Kidney (tissue), 14 donors: Measurements from ENCODE around the gene SERPINI1. TPM values are rescaled to one million over a fixed set of nuclear protein-coding genes. Genes with fewer than 3 reads are reported as not detected.

ENCODE experiments used
- DNase-seq, 5 donors: peaks; one replicate each; pipeline ENCODE4 v3.0.0-alpha.2; 2013 to 2020
- FAIRE-seq: peaks from 2 replicates; lab custom pipeline; 2012; peaks lifted over from hg19 to GRCh38; lab: Jason Lieb, UNC
- H3K27ac ChIP-seq, 2 donors: one replicate each; pipeline ENCODE4 v1.7.0; 2013; ENCODE audit warnings: low read depth in 2 of 2, low read length in 2 of 2, inconsistent platforms in 1 of 2
- H3K27me3 ChIP-seq: one replicate; pipeline ENCODE4 v1.7.1; 2013; ENCODE audit warnings: low read length, inconsistent platforms; ENCODE audit not compliant: control insufficient read depth, insufficient read depth
- H3K36me3 ChIP-seq, 3 donors: one replicate each; pipeline versions ENCODE4 v1.7.0 to v1.7.1; 2013; ENCODE audit warnings: low read length in 3 of 3, control low read depth in 1 of 3, inconsistent platforms in 1 of 3; ENCODE audit not compliant: insufficient read depth in 3 of 3, control insufficient read depth in 2 of 3
- H3K4me1 ChIP-seq, 3 donors: one replicate each; pipeline versions ENCODE4 v1.7.0 to v1.7.1; 2013; ENCODE audit warnings: low read length in 3 of 3, inconsistent platforms in 1 of 3, low read depth in 1 of 3; ENCODE audit not compliant: control insufficient read depth in 2 of 3, insufficient read depth in 2 of 3
- H3K4me3 ChIP-seq, 3 donors: one replicate each; pipeline versions ENCODE4 v1.7.0 to v1.8.1; 2013; ENCODE audit warnings: low read length in 3 of 3, control low read depth in 1 of 3, inconsistent platforms in 1 of 3
- H3K9ac ChIP-seq, 3 donors: one replicate each; pipeline versions ENCODE4 v1.7.0 to v1.7.1; 2013; ENCODE audit warnings: low read length in 3 of 3, control low read depth in 1 of 3, inconsistent platforms in 1 of 3
- H3K9me3 ChIP-seq, 3 donors: one replicate each; pipeline versions ENCODE4 v1.7.0 to v1.7.1; 2013; ENCODE audit warnings: low read length in 3 of 3, control low read depth in 1 of 3, inconsistent platforms in 1 of 3; ENCODE audit not compliant: control insufficient read depth in 2 of 3, insufficient read depth in 1 of 3
- intact Hi-C: fragments of 100-400 bp; cut with DNase I; formaldehyde crosslinking; loops from one replicate; pipeline ENCODE4 v1.11.1; 2022
- polyA plus RNA-seq: library from polyadenylated mRNA; stranded (reverse); fragments of 350-450 nt; fragmentation: Illumina TruSeq; extraction: RNeasy Lipid Tissue Mini Kit (QIAGEN cat#74804); gene quantifications from one replicate; pipeline ENCODE4 v1.2.3, GENCODE V29; 2014; ENCODE audit warnings: low read depth, low replicate concordance; ENCODE audit not compliant: insufficient read depth
- total RNA-seq: library from RNA; stranded (reverse); fragmentation: NEBNext Ultra II Directional; extraction: Animal tissue kit (Norgen Biotek cat#: 25700); gene quantifications from one replicate; pipeline ENCODE4 v1.2.1, GENCODE V29; 2021
- TF ChIP-seq, protein P1 (sequence below): IDR thresholded peaks from 3 replicates; pipeline ENCODE4 v1.5.1; 2012; ENCODE audit warnings: mild to moderate bottlenecking, moderate library complexity, borderline replicate concordance; ENCODE audit not compliant: insufficient read depth; ENCODE audit errors: extremely low read depth
- donor health status: control.
- donor health status: control.
- donor health status: control.
- donor health status: control.
- donor health status: control.
- donor health status: DM: yes; HTN: yes; CAD: no.
- donor health status: Normal renal cell carcinoma (clear cell type).

SERPINI1 gene
- total and polyA plus RNA-seq, 2 donors from 2014 or later, result 9.5 to 35.3 TPM

DNA sequence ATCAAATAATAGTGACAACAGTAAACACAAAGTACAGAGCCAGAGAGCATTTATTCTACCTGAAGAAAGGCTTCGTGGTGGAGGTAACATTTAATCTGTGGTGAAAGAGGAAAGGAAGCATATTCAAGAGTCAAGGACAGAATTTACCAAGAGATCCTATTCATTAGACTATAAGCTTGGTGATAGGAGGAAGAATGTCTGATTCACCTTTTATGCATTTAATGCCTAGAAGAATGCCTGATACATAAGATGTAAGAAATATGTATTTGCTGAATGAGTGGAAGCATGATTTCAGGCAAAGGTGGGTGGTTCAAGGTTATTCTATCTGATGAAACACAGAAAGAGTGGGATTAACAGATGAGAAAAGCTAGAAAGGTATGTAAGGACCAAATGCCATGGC lies 119.8 kb downstream of the SERPINI1 start:
- TF ChIP-seq, protein P1, sequence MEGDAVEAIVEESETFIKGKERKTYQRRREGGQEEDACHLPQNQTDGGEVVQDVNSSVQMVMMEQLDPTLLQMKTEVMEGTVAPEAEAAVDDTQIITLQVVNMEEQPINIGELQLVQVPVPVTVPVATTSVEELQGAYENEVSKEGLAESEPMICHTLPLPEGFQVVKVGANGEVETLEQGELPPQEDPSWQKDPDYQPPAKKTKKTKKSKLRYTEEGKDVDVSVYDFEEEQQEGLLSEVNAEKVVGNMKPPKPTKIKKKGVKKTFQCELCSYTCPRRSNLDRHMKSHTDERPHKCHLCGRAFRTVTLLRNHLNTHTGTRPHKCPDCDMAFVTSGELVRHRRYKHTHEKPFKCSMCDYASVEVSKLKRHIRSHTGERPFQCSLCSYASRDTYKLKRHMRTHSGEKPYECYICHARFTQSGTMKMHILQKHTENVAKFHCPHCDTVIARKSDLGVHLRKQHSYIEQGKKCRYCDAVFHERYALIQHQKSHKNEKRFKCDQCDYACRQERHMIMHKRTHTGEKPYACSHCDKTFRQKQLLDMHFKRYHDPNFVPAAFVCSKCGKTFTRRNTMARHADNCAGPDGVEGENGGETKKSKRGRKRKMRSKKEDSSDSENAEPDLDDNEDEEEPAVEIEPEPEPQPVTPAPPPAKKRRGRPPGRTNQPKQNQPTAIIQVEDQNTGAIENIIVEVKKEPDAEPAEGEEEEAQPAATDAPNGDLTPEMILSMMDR, result no peak

DNA sequence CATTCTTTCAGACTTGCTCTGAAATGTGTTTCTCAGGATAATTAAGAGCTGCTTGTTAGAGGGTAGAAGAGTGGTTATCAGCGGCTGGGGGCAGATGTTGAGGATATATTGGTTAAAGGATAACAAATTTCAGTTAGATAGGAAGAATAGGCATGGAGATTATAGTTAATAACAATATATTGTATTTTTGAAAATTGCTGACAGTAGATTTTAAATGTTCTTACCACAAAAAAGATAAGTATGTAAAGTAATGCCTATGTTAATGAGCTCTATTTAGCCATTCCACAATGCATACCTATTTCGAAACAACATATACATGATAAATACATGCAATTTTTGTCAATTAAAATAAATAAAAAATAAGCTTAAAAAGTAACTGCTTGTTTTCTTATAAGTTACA lies 123.3 kb downstream of the SERPINI1 start:
- intact Hi-C loops, result no loop called here
- H3K27me3 ChIP-seq, result no peaks in the 10 kb centered on the region
- no peak for FAIRE-seq

More for the DNA sequence above, 119.8 kb downstream of the SERPINI1 start:
- Histone ChIP-seq H3K27me3 (no peaks in the 10 kb centered on the region), H3K4me3 (no peak overlapping the region), H3K36me3 (no peaks in the 10 kb centered on the region), H3K9me3 (no peaks in the 10 kb centered on the region), H3K27ac (no peak overlapping the region), H3K9ac (no peak overlapping the region), H3K4me1 (no peaks in the 10 kb centered on the region)
- DNase-seq (no peak), FAIRE-seq (no peak)
- intact Hi-C loops, result no loop called here

GRCh38 chr3:167859610-167860009 lies 124.1 kb downstream of the SERPINI1 start:
- no peaks in the 10 kb centered on the region for H3K27me3 ChIP-seq
- peaks cover 0 to 6% (median 0%) of the 10 kb centered on the region in 3 donors for H3K4me1 ChIP-seq
- TF ChIP-seq, protein P1, result no peak
- no peaks in the 10 kb centered on the region for H3K9me3 ChIP-seq
- no peaks in the 10 kb centered on the region for H3K36me3 ChIP-seq
- no peak for FAIRE-seq
- intact Hi-C loops, result no loop called here
- H3K4me3 ChIP-seq, result no peak overlapping the region
- H3K9ac ChIP-seq, result no peak overlapping the region
- H3K27ac ChIP-seq, result no peak overlapping the region
- DNase-seq, result no peak

More for the DNA sequence above, 123.3 kb downstream of the SERPINI1 start:
- Histone ChIP-seq H3K4me3 (no peak overlapping the region), H3K36me3 (no peaks in the 10 kb centered on the region), H3K9ac (no peak overlapping the region), H3K4me1 (peaks cover 0 to 3% (median 0%) of the 10 kb centered on the region in 3 donors), H3K27ac (no peak overlapping the region), H3K9me3 (no peaks in the 10 kb centered on the region)
- no peak for DNase-seq
- TF ChIP-seq, protein P1, result no peak

- no peak overlapping the region for H3K4me3 ChIP-seq
- peaks cover 0 to 6% (median 0%) of the 10 kb centered on the region in 3 donors for H3K4me1 ChIP-seq
- intact Hi-C loops, result no loop called here
- DNase-seq (no peak), FAIRE-seq (no peak)
- no peaks in the 10 kb centered on the region for H3K27me3 ChIP-seq
- no peak overlapping the region for H3K9ac ChIP-seq
- no peaks in the 10 kb centered on the region for H3K9me3 ChIP-seq
- H3K36me3 ChIP-seq, result no peaks in the 10 kb centered on the region
- TF ChIP-seq, protein P1, result no peak
- H3K27ac ChIP-seq, result no peak overlapping the region
Measured at GRCh38 chr3:167861649-167862048, 126.1 kb downstream of the SERPINI1 start.
